KOPT-K1 (cell line): ENCODE measurements around the gene SEMA3A.

Source experiments
- H3K27ac ChIP-seq: fragments of 200-600 bp; sonication (generic); 2 replicates; pipeline ENCODE4 v1.5.1; 2016; ENCODE audit warnings: antibody characterized with exemption, mild to moderate bottlenecking, low read depth, low read length; ENCODE audit not compliant: poor library complexity, severe bottlenecking
- H3K36me3 ChIP-seq: fragments of 200-600 bp; sonication (generic); 2 replicates; pipeline ENCODE4 v1.5.1; 2017; ENCODE audit warnings: antibody characterized with exemption, mild to moderate bottlenecking, low read length, moderate library complexity; ENCODE audit not compliant: insufficient read depth
- H3K9me3 ChIP-seq: fragments of 200-600 bp; sonication (generic); 2 replicates; pipeline ENCODE4 v1.5.1; 2017; ENCODE audit warnings: antibody characterized with exemption, low read length, mild to moderate bottlenecking; ENCODE audit not compliant: insufficient read depth, poor library complexity, severe bottlenecking

The SEMA3A gene

DNA sequence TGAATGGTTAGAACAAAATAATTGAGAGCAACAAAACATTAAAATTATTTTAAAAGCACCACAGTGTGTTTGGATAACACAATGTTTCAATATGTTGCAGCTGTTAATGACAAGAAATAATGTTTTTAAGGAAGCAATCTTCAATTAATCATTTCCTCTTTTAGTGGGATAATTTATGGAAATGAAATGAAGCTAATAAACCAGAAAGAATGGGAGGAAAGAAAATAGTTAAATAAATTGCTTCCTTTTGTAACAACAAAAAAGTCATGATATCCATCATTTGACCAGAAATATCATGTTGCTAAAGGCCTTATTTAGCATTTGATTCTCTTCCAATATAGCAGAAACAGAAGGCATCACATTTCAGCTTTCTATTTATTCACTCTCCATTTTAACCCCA lies 224.5 kb downstream of the SEMA3A start:
- Histone ChIP-seq H3K27ac (no peak overlapping the region), H3K9me3 (no peaks in the 10 kb centered on the region), H3K36me3 (no peaks in the 10 kb centered on the region)

DNA sequence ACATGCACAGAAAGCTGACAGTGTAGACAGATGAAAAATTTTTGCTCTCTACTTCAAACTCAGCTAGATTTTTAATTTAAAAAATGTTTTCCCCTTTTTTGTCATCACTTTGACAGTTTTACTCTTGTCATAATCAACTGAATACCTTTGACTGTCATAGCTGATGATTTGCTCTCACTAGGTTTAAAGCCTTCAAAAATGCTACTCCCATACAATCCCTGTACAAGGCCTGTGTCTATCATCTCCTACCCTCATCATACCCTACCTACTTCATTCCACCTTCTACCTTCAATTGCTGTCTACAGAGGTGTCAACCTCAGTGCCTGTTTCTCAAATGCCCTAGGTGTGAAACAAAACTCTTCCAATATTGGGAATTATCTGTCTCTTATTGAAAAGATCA lies 230.3 kb downstream of the SEMA3A start:
- H3K36me3 ChIP-seq = no peaks in the 10 kb centered on the region
- H3K9me3 ChIP-seq = no peaks in the 10 kb centered on the region
- no peak overlapping the region for H3K27ac ChIP-seq

DNA sequence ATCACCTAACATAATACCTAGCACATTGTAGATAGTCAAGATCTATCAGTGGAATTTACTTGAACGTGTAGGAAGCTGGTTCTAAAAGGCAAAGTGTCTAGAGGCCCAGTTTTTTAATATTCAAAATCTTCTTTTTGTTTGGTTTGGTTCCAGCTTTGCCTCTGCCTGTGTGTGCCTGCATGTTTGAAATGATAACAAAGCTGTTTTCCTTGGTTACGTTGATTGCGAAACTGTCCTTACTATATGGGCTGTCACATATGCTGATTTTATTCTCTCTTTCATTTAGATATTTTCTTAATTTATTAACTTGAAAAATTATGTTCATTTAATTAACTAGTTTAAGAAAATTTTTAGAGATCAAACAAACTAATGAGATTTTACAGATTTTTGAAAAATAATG lies 237.3 kb downstream of the SEMA3A start:
- Histone ChIP-seq H3K27ac (no peak overlapping the region), H3K9me3 (no peaks in the 10 kb centered on the region), H3K36me3 (no peaks in the 10 kb centered on the region)

DNA sequence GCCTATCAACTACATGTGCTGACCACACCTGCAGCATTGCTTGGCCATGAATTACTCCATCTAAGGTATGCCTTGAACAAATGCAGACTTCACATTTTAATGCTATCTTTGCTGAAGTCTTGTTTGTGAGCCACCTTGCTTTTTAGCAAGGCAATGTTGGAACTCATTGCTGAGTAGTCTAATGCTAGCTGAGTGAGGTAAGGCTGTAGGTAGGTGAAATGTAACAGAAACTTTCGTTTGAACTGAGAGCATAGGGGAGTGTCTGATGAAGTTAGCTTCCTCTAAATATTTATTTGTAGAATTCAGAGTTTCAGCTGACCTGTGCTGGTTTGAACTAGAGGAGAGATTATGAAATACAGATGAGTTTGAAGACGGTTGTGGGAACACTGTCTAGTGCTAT lies 238.5 kb downstream of the SEMA3A start:
- no peak overlapping the region for H3K27ac ChIP-seq
- H3K36me3 ChIP-seq = no peaks in the 10 kb centered on the region
- H3K9me3 ChIP-seq = no peaks in the 10 kb centered on the region

DNA sequence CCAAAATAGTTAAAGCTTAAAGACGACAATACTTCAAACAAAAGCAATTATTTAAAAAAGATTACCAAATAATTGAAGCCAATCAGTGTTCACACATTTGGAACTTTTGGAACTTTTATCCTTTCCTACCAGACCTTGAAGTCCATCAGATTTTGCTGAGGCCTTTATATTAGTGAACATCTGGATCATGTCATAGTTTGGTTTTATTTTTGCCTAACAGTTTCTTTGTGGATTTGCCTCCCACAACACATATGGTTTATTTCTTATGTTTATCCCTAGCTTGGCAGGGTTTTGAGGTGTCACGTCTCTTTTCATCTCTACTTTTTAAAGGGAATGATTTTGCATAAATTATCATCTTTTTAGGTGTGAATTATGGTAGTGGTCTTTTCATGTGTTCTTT lies 242.4 kb downstream of the SEMA3A start:
- no peaks in the 10 kb centered on the region for H3K9me3 ChIP-seq

DNA sequence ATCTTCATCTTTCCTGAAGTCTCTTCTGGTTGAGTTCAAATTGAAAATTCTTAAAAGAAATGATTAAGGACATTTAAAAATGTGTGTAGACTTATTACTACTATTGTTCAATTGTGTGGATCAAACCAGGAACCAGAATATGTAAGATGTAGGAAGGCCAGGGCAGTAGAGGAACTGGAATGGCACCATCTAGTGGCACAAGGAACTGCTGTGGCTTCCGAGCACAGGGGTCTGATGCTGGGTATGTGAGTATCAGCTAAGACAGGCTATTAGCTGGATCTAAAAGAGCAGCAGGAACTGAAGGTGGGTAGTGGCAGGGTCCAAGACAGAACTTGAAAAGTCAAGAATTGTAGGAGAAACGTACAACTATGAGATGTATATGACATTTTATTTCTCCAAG lies 247.3 kb downstream of the SEMA3A start:
- Histone ChIP-seq H3K27ac (no peak overlapping the region), H3K36me3 (no peaks in the 10 kb centered on the region), H3K9me3 (no peaks in the 10 kb centered on the region)

More for the DNA sequence above, 242.4 kb downstream of the SEMA3A start:
- Histone ChIP-seq H3K27ac (no peak overlapping the region), H3K36me3 (no peaks in the 10 kb centered on the region)

DNA sequence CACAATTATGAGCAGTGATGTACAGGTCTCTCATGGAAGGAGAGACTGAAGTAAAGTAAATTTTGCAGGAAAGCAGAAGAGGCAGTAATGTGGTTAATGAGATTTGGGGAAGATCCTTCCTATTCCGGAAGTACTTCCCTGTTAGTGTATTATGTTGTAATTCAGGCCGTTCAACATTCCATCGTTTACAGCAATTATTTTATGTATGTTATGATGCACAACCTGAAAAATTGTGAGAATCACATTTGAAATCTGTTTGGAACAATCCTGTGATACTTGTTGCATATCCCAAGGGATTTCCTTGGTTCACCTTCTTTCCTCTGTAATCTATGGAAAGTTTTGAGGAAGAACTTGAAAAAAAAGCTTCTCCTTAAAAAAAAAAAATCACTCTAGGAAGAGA lies 247.8 kb downstream of the SEMA3A start:
- Histone ChIP-seq H3K27ac (no peak overlapping the region), H3K9me3 (no peaks in the 10 kb centered on the region), H3K36me3 (no peaks in the 10 kb centered on the region)

DNA sequence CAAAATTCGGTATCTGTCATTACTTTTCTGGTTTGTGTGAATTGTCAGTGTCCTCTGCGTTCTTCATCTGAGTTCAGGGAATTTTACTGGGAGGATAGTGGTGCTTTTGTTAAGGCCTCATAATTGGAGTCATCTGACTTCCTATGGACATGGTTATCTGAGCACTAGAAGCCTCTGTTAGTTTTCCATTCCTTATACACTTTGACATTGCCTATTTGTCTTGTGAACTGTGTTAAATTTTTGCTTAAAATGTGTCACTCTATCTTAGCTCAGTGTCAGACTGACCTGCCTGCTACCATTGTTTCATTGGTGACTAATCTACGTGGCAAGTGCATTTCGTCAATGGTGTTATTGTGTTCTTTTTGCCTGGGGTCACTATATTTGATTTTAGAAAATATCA lies 253.3 kb downstream of the SEMA3A start:
- no peak overlapping the region for H3K27ac ChIP-seq
- no peaks in the 10 kb centered on the region for H3K36me3 ChIP-seq
- H3K9me3 ChIP-seq = no peaks in the 10 kb centered on the region

DNA sequence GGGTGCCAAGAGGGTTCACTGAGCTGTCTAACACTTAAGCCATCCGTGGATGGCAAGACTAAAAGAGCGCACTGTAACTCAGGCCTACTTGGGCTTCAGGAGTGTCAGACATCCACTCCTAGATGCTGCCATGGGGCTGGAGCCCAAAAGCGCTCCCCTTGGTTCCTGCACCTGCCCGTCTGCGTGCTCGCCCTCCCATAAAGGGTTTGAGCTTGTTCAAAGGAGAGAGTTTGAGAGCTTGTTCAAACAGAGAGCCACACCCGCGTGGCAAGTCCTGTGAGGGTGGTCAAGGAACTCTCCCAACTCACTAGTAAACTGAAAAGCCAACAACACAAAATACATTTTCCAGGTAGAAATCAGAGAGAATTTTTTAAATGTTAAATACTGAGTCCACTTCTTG lies 256.7 kb downstream of the SEMA3A start:
- Histone ChIP-seq H3K9me3 (no peaks in the 10 kb centered on the region), H3K36me3 (no peaks in the 10 kb centered on the region), H3K27ac (no peak overlapping the region)

DNA sequence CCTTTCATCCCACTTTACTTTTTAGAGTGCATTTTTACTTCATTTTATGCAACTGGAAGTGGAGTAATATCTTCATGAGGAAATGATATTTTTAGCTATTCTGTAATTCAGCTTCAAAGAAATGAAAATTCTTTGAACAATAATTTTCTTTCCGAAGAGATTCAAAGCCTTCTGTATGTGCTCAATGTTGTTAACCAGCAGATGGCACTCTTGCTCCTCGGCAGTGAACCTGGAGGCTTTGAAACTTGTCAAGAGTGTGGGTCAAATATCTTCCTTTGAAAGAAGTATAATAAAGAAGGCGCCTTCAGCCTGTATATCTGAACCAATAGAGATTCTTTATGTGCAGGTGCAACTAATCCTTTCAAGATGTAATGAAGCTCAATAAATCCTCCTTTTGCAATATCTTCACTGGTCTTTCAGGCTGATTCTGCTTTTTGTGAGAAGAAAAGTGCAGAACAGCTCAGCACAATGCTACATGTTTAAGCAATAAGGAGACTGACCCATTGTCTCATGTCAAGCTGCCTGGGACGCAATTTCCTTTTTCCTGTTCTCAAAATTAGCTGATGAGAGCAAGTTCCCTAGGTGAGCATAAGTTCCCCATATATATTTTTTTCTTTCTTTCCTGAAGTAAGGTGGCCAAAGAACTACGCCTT lies 258.4 kb downstream of the SEMA3A start:
- Histone ChIP-seq H3K9me3 (no peaks in the 10 kb centered on the region), H3K27ac (no peak overlapping the region), H3K36me3 (no peaks in the 10 kb centered on the region)

DNA sequence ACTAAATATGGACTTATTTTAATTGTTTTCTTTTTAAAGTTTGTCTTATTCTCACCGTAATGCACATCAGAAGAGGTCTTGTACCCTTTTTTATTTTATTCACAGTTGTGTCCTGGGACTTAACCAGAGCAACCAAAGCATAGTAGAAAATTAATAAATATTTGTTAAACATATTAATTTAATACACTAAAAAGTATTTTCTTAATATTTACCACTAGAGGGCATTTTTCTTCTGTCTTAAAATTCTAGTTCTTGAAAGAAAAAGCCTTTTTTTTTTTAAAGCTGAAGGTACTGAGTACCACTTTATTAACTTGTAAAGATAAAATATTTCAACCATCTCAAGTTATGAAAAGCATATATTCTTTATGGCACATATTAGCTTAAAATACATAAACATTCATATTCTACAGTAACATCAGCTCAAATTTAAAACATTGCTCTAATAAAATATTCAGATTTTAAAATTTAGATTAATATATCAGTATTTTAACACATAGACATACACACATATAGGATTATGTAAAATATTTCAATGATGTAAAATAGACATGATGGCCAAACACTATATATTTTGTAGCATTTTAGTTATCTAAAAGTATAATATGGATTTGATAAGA lies 260.4 kb downstream of the SEMA3A start:
- Histone ChIP-seq H3K36me3 (no peaks in the 10 kb centered on the region), H3K27ac (no peak overlapping the region), H3K9me3 (no peaks in the 10 kb centered on the region)

DNA sequence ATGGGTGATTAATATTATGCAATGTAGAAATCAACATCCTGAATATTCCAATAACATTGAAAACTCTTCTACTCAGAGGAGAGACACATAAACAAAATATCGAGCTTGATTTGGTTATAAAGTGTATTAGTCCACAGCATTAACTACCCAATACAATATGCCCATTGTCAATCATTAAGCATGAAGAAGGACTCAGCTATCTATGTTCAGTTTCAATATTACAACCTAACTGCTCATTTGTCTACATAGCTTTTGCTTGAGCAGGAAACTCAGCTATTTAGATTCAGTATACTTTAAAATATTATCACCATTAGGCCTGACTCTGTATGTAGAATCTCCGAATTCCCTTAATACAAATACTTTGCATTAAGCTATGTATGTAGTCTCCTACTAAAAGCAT lies 262.6 kb downstream of the SEMA3A start:
- Histone ChIP-seq H3K9me3 (no peaks in the 10 kb centered on the region), H3K36me3 (no peaks in the 10 kb centered on the region), H3K27ac (no peak overlapping the region)

DNA sequence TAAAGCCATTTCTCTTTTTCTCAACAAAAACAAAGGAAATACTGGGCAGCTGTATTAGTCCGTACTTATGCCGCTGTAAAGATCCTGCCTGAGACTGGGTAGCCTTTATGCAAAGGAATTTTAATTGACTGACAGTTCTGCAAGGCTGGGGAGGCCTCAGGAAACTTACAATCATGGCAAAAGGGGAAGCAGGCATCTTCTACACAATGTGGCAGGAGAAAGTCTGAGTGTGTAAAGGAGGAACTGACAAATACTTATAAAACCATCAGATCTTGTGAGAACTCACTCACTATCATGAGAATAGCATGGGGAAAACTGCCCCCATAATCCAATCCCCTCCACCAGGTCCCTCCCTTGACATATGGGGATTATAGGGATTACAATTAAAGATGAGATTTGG lies 264.3 kb downstream of the SEMA3A start:
- no peak overlapping the region for H3K27ac ChIP-seq
- no peaks in the 10 kb centered on the region for H3K36me3 ChIP-seq
- no peaks in the 10 kb centered on the region for H3K9me3 ChIP-seq

DNA sequence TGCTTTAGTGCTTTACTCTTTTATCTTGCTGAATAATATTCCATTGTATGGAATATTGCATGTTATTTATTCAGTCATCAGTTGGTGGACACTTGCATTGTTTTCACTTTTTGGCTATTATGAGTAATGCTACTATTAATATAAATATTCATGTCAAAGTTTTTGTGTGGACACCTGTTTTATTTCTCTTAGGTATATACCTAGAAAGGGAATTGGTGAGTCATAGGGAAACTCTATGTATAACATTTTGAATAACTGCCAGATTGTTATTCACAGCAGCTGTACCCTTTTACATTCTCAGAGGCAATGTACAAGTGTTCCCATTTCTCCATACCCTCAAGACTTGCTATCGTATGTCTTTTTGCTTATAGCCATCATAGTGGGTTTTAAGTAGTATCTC lies 268.7 kb downstream of the SEMA3A start:
- no peaks in the 10 kb centered on the region for H3K9me3 ChIP-seq
- H3K27ac ChIP-seq = no peak overlapping the region
- H3K36me3 ChIP-seq = no peaks in the 10 kb centered on the region

DNA sequence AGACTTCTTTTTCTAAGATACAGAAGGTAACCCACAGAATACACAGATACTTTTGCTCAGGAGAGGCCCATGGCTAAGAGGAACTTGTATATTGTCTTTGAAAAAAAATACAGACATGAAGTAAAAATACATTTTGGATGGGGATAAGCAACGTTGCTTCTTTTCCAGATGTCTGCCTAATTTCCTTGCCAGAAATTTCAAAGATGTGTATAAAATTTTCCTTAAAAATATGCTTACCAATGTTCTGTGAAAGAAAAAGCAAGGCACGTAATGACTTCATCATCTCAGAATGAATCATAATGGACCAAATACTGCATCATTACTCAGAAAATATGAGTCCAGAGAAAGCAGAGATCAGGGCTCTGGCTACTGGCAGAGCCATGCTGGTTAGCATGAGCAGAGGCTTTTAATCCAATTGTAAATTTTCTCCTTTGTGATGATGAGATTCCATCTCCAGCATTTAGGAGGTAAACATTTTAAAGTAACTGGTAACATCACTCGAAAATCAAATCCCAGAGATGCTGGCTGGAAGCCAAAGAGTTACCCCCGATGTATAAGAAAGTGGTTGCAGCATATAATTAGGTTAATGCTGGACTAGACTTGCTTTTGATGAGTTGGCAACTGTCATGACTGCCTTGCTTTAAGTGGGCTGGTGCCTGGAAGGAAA lies 272.5 kb downstream of the SEMA3A start:
- no peak overlapping the region for H3K27ac ChIP-seq
- no peaks in the 10 kb centered on the region for H3K36me3 ChIP-seq
- H3K9me3 ChIP-seq = no peaks in the 10 kb centered on the region
